Coronary artery (tissue), 2 donors: ENCODE data around the gene MORN1.

Experiments
- DNase-seq: peaks from one replicate; pipeline ENCODE4 v3.0.0-alpha.2; 2017; ENCODE audit warnings: low spot score
- H3K27ac ChIP-seq, 2 donors: fragments of 200-600 bp; sonication (generic); one replicate each; pipeline ENCODE4 v1.5.1; 2016 to 2019
- H3K4me3 ChIP-seq: fragments of 200-600 bp; sonication (generic); 2 replicates; pipeline ENCODE4 v1.5.1; 2016; ENCODE audit warnings: mild to moderate bottlenecking, moderate library complexity
- TF ChIP-seq, protein P1 (sequence below): fragments of 200-600 bp; sonication (generic); IDR thresholded peaks from one replicate; pipeline ENCODE4 v1.5.1; 2019; ENCODE audit warnings: antibody characterized with exemption

The MORN1 gene

GRCh38 chr1:2350501-2350900 is 40.9 kb downstream of the MORN1 start:
- H3K27ac ChIP-seq = no peak overlapping the region
- no peak overlapping the region for H3K4me3 ChIP-seq
- DNase-seq = no peak
- TF ChIP-seq, protein P1, sequence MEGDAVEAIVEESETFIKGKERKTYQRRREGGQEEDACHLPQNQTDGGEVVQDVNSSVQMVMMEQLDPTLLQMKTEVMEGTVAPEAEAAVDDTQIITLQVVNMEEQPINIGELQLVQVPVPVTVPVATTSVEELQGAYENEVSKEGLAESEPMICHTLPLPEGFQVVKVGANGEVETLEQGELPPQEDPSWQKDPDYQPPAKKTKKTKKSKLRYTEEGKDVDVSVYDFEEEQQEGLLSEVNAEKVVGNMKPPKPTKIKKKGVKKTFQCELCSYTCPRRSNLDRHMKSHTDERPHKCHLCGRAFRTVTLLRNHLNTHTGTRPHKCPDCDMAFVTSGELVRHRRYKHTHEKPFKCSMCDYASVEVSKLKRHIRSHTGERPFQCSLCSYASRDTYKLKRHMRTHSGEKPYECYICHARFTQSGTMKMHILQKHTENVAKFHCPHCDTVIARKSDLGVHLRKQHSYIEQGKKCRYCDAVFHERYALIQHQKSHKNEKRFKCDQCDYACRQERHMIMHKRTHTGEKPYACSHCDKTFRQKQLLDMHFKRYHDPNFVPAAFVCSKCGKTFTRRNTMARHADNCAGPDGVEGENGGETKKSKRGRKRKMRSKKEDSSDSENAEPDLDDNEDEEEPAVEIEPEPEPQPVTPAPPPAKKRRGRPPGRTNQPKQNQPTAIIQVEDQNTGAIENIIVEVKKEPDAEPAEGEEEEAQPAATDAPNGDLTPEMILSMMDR = no peak

GRCh38 chr1:2349806-2350205 is 41.5 kb downstream of the MORN1 start:
- TF ChIP-seq, protein P1 = no peak
- H3K27ac ChIP-seq = no peak overlapping the region
- no peak for DNase-seq
- H3K4me3 ChIP-seq = no peak overlapping the region

GRCh38 chr1:2348346-2349325 is 42.7 kb downstream of the MORN1 start:
- Histone ChIP-seq H3K4me3 (no peak overlapping the region), H3K27ac (no peak overlapping the region)
- TF ChIP-seq, protein P1 = no peak
- no peak for DNase-seq

DNA sequence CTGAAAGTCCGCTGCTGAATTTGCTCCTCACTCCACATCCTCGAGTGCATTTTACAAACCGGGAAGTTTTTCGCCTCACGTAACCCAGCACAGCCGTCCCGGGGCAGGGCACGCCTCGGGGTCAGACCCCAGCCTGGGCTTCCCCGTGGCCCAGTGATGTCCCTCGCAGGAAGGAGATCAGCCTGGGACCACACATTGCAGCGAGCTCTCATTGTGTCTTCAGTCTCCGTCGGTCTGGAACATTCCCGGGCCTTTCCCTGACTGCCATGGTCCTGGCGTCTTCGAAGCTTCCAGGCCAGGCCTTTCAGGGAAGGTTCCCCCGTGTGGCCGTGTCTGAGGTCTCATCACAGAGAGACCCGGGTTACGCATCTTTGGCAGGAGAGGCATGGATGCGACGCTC is 43.5 kb downstream of the MORN1 start:
- Histone ChIP-seq H3K27ac (no peak overlapping the region), H3K4me3 (no peak overlapping the region)
- TF ChIP-seq, protein P1 = no peak
- DNase-seq = no peak

- DNase-seq = no peak
- TF ChIP-seq, protein P1 = no peak
- H3K4me3 ChIP-seq = no peak overlapping the region
- no peak overlapping the region for H3K27ac ChIP-seq
Observed at GRCh38 chr1:2347409-2347785, 44.0 kb downstream of the MORN1 start.

DNA sequence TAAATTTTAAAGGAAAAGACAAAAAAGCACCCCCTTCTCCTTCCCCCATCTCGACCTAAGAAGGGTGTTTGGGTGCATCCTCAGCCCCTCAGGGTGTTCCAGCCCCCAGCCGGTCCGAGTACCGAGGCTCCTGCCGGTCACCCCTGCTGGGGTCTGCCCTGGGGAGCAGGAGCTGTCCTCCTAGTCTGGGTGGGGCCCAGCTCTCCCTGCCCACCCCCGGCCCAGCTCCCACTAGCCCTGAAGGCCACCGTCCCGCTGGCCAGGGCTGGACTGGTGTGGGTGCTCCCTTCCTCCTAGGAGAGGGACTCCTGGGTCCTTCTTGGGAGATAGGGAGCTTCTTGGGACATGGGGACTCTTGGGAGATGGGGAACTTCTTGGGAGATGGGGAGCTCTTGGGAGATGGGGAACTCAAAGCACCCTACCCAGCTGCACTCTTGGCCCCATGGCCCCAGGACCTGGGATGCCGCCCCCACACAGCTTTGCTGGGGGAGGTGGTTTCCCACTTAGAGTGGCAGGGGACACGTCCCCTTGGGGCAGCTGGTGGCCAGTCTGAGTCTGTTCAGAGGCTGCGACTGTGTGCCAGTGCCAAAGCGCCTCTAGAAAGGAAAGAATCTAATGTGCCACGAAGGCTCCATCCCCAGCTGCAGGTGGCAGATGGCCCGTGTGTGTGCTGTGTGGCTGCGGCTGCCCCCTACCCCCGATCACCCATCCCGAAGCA is 44.5 kb downstream of the MORN1 start:
- Histone ChIP-seq H3K4me3 (no peak overlapping the region), H3K27ac (no peak overlapping the region)
- TF ChIP-seq, protein P1 = no peak
- DNase-seq = no peak
